H1 (cell line): ENCODE measurements around the gene GPR15. TPM values are rescaled to one million over a fixed set of nuclear protein-coding genes. Genes with fewer than 3 reads are reported as not detected.

Source experiments
- EP300 ChIP-seq, 2 experiments: IDR thresholded peaks; 1 replicate in 1 of 2; 2 replicates in 1 of 2; pipeline ENCODE4 v1.6.1; 2011 to 2012; ENCODE audit warnings: low read depth in 2 of 2, low read length in 2 of 2, mild to moderate bottlenecking in 2 of 2, borderline replicate concordance in 1 of 2, inconsistent platforms in 1 of 2, moderate library complexity in 1 of 2
- RFX5 ChIP-seq: IDR thresholded peaks from 2 replicates; pipeline ENCODE4 v1.6.1; 2011; ENCODE audit warnings: low read depth, low read length, improper control_type of control experiment, borderline replicate concordance
- polyA plus RNA-seq, 7 experiments: library from polyadenylated mRNA; depleted of rRNA in 3 of 7; stranded (reverse) in 5 of 7; unstranded in 2 of 7; fragments of >200 nt in 5 of 7; fragments of 200-250 nt in 2 of 7; gene quantifications; 1 replicate in 5 of 7; 2 replicates in 1 of 7; 4 replicates in 1 of 7; pipeline versions ENCODE4 v1.2.1 to v1.2.3, GENCODE V29; 2011 to 2013; ENCODE audit warnings: missing spikeins in 2 of 7, mixed read lengths in 2 of 7
- total RNA-seq: library from RNA; stranded (reverse); fragmentation: NEBNext Ultra II Directional; extraction: Animal tissue kit (Norgen Biotek cat#: 25700); gene quantifications from 2 replicates; pipeline ENCODE4 v1.2.1, GENCODE V29; 2021

The GPR15 gene
- total and polyA plus RNA-seq, 2 of the 8 experiments (the other 6 are each of a cell fraction or from before 2014, with no cell fraction given): not detected

DNA sequence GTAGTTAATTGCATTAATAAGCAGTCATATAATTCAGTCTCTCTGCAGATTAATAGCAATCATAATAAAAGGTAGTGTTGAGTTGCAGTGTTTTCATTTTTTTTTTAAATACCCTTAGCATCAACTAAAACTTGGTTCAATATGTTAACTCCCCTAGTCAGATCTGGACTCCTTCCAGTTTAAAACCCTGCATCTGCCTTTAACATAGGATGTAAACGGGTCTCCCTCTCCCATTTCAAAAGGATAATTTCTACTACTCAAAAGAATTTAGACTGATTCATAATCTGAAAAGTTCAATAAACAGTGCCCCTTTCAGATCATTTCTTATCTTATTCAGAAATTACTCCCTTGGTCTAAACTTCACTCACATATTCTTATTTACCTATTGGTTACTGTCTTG lies 50.3 kb downstream of the GPR15 start (continued):
- TF ChIP-seq EP300 (IDR thresholded peaks at IDR 0.05; ENCODE audit: borderline replicate concordance in 1 of 2, low read depth in 2 of 2, low read length in 2 of 2) (no peak), RFX5 (no peak)
